Activated CD4-positive, alpha-beta T cell treated with anti-CD3 and anti-CD28 coated beads, Interleukin-2, amount 50 U/mL, for 1 hour (primary cell): ENCODE results near the gene CDK11B.
"Not testable (repeated sequence)": the region's sequence is repeated elsewhere in the genome, so short reads cannot be mapped to it uniquely, and the experiment has no call there.

Source experiments
- DNase-seq: peaks from one replicate; pipeline ENCODE4 v3.0.0-alpha.2; 2020

The CDK11B gene

GRCh38 chr1:1597275-1597930 lies 61.4 kb downstream of the CDK11B start:
- DNase-seq = no peak

GRCh38 chr1:1596493-1597274 lies 62.1 kb downstream of the CDK11B start:
- DNase-seq = no peak

GRCh38 chr1:1595341-1595740 lies 63.5 kb downstream of the CDK11B start:
- DNase-seq = not testable (repeated sequence)

GRCh38 chr1:1594602-1595260 lies 64.1 kb downstream of the CDK11B start:
- DNase-seq = no peak

- DNase-seq = no peak
Observed at GRCh38 chr1:1593834-1594601, 64.8 kb downstream of the CDK11B start.

DNA sequence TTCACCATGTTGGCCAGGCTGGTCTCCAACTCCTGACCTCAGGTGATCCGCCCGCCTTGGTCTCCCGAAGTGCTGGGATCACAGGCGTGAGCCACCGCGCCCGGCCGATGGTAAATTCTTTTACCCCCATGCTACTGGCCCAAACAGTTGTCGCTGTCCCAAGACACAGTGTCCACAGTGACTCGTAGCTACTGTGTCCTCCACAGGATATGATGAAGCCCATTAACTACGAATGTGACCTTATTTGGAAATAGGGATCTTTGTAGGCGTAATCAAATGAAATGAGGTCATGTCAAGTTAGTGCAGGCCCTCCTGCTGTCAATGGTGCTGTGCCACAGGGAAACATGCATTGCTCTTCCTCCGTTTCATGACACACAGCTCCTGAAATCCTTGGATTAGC lies 67.4 kb downstream of the CDK11B start:
- DNase-seq = no peak
